GM23248 (cell line): Measurements from ENCODE around the gene OXSR1.

Experiments used
- EZH2 ChIP-seq: fragments of 200-600 bp; sonication (generic); IDR thresholded peaks from 2 replicates; pipeline ENCODE4 v1.6.1; 2018; ENCODE audit warnings: antibody characterized with exemption, mild to moderate bottlenecking; ENCODE audit not compliant: insufficient read depth, poor library complexity, severe bottlenecking
- EZH2phosphoT487 ChIP-seq: fragments of 200-600 bp; sonication (generic); IDR thresholded peaks from 2 replicates; pipeline ENCODE4 v1.6.1; 2018; ENCODE audit warnings: antibody characterized with exemption, moderate library complexity, mild to moderate bottlenecking, low read depth; ENCODE audit not compliant: insufficient read depth

DNA sequence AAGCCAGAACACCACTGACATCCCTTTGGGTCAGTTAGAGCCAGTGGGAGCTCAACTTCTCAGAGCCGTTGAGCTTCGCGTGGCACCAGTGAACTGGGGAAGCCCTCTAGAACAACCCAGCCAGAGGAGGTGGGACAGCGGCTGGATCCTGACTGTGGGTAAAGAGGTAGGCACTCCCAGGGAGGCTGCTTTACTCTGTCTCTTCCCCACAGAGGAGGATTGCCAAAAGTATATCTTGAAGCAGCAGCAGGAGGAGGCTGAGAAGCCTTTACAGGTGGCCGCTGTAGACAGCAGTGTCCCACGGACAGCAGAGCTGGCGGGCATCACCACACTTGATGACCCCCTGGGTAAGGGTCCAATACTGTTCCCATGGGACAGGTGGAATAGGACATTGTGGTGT is 25.7 kb upstream of the OXSR1 start:
- TF ChIP-seq EZH2 (no peak), EZH2phosphoT487 (no peak)
